GM21390 (cell line): ENCODE data around the gene XIST.
"Not testable (repeated sequence)": the region's sequence is repeated elsewhere in the genome, so short reads cannot be mapped to it uniquely, and the experiment has no call there.

Experiments used
- ATAC-seq: cut with Tn5 transposase; IDR thresholded peaks from one replicate; pipeline ENCODE4 v1.9.1; 2021; ENCODE audit not compliant: unreplicated experiment

Gene XIST

GRCh38 chrX:73840120-73840924 is 12.2 kb downstream of the XIST start:
- ATAC-seq: no peak

GRCh38 chrX:73839152-73839551 is 13.4 kb downstream of the XIST start:
- no peak for ATAC-seq

GRCh38 chrX:73838123-73838522 is 14.4 kb downstream of the XIST start:
- ATAC-seq: no peak

DNA sequence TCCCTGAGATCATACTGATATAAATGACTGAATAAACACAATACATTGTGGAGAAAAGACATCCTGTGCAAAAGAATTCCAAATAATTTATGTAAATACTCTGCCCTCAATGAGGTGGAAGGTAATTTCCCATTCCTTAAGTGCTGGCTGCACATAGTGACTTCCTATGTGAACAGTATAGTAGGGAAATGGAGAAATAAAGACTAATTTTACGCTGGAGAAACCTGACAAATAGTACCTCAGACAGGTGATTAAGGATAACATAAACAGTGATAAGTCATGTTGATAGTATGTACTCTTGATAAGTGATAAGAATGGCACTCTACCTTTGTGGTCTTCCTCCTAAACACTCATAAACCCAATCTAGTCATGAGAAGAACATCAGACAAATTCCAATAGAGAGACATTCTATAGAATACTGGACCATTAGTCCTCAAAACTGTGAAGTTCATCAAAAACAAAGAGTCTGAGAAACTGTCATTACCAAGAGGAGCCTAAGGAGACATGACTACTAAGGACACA is 15.5 kb downstream of the XIST start:
- ATAC-seq: no peak

DNA sequence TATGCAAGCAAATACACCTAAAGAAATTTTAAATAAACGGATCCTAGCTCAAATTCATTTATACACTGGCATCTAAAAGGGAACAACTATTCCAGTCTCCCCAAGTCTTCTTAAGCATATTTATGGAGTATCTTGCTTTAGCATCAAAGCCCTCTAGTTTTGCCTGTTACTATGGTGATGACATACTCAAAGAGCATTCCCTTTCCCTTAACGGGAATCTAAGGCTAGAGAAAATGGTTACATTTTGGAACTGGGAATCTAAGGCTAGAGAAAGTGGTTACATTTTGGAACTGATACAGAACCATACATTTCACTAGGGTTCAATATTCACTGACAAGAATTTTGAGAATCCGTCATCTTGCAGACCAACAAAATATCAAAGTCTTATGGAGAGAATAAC is 18.3 kb downstream of the XIST start:
- ATAC-seq: no peak

DNA sequence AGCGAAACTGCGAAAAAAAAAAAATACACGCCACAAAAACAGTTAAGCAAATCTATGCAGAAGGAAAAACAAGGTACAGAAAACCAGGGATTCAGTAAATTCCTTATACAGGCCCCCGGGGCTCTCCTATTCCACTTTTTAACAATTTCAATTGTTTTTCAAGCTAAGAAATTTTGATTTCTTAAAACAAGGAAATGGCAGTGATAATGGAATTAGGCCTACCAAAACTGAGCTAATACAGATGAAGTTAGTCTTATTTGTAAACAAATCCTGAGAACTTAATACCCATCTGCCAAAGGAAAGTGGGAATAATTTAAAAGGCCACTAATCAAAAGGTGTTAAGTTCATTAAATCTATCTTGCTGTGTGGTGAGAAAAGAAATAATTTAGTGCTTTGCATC is 20.2 kb downstream of the XIST start:
- ATAC-seq: no peak

GRCh38 chrX:73831500-73831899 is 21.0 kb downstream of the XIST start:
- no peak for ATAC-seq

DNA sequence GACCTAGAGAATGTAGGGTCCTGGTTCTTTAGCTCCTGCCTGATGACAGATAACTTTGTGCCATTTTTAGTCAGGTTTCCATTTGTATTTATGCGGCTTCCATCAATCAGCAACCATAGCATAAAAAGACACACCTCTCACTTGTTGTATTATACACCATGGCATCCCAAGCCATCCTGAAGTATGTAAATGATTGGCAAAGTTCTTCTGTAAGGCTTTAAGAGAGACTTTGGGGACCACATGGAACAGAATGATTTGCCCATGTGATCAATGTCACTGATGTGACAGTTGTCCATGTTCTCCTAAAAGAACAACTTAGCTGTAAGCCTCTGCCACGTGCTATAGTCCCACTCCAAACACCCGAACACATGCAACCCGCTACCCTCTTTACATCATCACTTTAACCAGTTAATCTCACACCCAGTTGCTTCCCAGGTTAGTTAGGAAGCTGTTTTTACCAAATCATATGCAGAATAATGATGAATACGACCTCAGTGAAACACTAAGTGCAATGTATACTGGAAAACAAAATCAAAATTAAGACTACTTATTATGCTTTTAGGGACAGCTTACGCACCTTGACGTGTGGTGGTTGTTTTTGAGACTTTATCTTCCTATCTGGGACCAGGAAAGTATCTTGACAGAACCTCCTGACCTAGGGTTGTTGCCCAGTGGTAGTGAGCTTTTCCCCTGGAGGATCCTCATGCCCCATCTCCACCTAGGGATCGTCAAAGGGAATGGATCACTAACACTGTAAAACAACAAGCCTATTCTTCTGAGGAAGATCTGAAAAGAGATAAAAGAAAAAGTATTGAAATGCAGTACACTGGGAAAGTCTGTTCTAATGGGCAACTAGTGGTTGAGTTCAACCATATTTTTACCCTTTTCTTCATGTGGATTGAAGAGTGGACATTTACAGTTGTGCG is 21.8 kb downstream of the XIST start:
- ATAC-seq: no peak

GRCh38 chrX:73829890-73830466 is 22.5 kb downstream of the XIST start:
- no peak for ATAC-seq

DNA sequence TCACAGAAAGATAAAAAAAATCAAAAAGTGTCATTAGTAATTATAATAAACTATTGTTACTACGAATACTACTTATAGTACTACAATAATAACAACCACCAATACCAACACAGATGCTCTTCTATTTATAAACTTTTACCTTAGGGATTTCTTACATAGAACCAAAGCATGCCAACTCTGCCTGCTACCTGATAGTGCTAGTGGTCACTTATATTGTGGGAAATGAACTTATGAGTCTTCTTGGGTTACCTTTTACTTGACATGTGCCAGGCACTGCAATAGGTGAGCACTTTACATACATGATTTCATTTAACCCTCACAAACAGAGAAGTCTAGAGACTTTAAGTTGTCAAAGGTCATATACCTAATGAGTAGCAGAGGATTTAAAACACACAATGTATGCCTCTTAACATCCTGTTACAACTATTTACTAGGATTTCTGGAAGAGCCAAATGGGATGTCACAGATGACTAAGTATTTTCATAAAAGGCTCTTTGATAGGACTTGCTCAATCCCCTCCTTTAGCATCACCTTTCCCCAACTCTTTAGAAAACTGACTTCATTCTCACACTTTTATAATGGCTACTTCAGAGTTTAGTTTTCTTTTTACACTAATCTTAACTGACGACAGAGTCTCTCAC is 24.3 kb downstream of the XIST start:
- ATAC-seq: no peak

DNA sequence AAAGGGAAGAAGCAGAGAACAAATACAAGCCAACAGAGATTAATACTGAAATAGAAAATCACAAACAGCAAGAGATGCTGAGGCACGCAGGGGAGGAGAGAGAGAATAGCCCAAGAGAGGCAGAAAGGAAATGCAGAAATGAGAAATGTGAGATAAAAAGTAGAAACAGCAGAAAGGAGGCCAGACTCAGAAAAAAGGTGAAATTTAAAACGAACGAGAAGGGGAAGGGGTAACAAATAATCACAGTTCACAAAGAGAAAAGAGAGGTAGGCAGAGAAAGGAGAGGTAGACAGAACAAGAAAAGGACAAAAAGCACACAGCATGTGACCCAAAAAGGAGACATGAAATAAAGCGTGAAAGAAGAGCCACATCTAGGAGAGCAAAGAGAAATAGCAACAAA is 25.1 kb downstream of the XIST start:
- no peak for ATAC-seq

DNA sequence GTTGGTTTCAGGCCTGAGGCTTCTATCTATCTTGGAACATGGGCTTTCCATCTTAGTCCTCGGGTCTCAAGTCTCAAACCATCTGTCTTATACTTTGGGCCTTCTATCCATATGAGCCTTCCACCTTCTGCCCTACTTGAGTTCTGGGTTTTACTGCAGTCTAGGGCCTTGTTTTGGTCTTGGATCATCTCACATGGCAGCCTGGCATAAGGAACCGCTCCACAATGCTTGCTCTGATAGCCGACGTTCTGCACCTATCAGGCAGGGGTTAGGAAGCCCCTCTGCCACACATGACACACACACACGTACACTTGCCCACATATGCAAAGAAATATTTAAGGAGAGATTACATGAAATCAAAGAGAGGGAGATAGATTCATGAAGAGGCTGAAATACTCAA is 25.5 kb downstream of the XIST start:
- ATAC-seq: no peak

- ATAC-seq: no peak
These were observed 26.9 kb downstream of the XIST start for GRCh38 chrX:73825569-73825968.

GRCh38 chrX:73823473-73824004 is 29.0 kb downstream of the XIST start:
- no peak for ATAC-seq

- ATAC-seq: no peak
These were observed 29.7 kb downstream of the XIST start for GRCh38 chrX:73822775-73823174.

- no peak for ATAC-seq
These were observed 30.5 kb downstream of the XIST start for GRCh38 chrX:73821921-73822559.

DNA sequence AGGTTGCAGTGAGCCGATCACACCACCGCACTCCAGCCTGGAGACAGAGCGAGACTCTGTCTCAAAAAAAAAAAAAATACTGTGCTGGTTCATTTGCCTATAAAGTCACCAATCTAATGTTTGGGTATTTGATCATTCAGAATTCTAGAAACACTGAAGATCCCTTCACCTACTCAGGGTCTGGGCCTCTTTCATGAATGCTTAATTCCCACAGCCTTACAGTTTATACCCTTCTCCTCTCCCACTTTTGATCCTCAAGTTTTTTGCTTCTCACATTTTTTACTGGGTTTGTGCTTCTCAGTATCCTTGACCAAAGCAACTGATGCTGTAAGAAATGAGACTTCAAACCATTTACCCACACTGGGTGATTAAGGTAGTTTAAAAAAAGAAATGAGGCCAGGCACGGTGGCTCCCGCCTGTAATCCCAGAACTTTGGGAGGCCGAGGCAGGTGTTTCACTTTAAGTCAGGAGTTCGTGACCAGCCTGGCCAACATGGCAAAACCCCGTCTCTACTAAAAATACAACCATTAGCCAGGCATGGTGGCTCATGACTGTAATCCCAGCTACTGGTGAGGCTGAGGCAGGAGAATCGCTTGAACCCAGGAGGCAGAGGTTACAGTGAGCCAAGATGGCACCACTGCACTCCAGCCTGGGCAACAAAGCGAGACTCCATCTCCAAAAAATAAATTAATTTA is 32.5 kb downstream of the XIST start:
- ATAC-seq: not testable (repeated sequence)

GRCh38 chrX:73818200-73819116 is 34.1 kb downstream of the XIST start:
- no peak for ATAC-seq
